Embryonic facial prominence (tissue), 1 donor: ENCODE measurements around the gene PSMA2.

Source experiments
- DNase-seq: peaks from one replicate; pipeline ENCODE4 v3.0.0-alpha.2; 2016; ENCODE audit errors: extremely low spot score

PSMA2 gene

GRCh38 chr7:42940985-42941847, 9.2 kb upstream of the PSMA2 start:
- DNase-seq = peak; percentile 38

- no peak for DNase-seq
Measured at GRCh38 chr7:42939457-42940240, 7.7 kb upstream of the PSMA2 start.

GRCh38 chr7:42935861-42936260, 3.9 kb upstream of the PSMA2 start:
- no peak for DNase-seq

- no peak for DNase-seq
Measured at GRCh38 chr7:42934291-42934690, 2.3 kb upstream of the PSMA2 start.

- DNase-seq = no peak
Measured at GRCh38 chr7:42932811-42933591, 1.0 kb upstream of the PSMA2 start.

GRCh38 chr7:42931447-42931833, 534 bp downstream of the PSMA2 start:
- no peak for DNase-seq

- no peak for DNase-seq
Measured at GRCh38 chr7:42930889-42931288, 1.1 kb downstream of the PSMA2 start.

GRCh38 chr7:42929449-42929848, 2.5 kb downstream of the PSMA2 start:
- no peak for DNase-seq

- DNase-seq = no peak
Measured at GRCh38 chr7:42928754-42929153, 3.2 kb downstream of the PSMA2 start.

GRCh38 chr7:42926204-42926603, 5.8 kb downstream of the PSMA2 start:
- no peak for DNase-seq

- no peak for DNase-seq
Measured at GRCh38 chr7:42925630-42926029, 6.3 kb downstream of the PSMA2 start.

- no peak for DNase-seq
Measured at GRCh38 chr7:42924223-42924838, 7.6 kb downstream of the PSMA2 start.

GRCh38 chr7:42922017-42922753, 9.8 kb downstream of the PSMA2 start:
- DNase-seq = no peak

- no peak for DNase-seq
Measured at GRCh38 chr7:42915356-42915755, 16.6 kb downstream of the PSMA2 start.

- no peak for DNase-seq
Measured at GRCh38 chr7:42914421-42915045, 17.4 kb downstream of the PSMA2 start.

GRCh38 chr7:42914009-42914408, 18.0 kb downstream of the PSMA2 start:
- no peak for DNase-seq

GRCh38 chr7:42913591-42913990, 18.4 kb downstream of the PSMA2 start:
- no peak for DNase-seq

GRCh38 chr7:42911454-42912447, 20.2 kb downstream of the PSMA2 start, which contains the start of gene C7orf25:
Gene C7orf25, minus strand, starts transcription at chr7:42912070. Its CDS starts 1,170 bp downstream, at chr7:42910900.
- DNase-seq = peak; percentile 84

- DNase-seq = no peak
Measured at GRCh38 chr7:42910306-42910705, 21.7 kb downstream of the PSMA2 start.
